ENCODE measurements around the gene ANO10. TPM values are rescaled to one million over a fixed set of nuclear protein-coding genes. Genes with fewer than 3 reads are reported as not detected.
"Not testable (repeated sequence)": the region's sequence is repeated elsewhere in the genome, so short reads cannot be mapped to it uniquely, and the experiment has no call there.

ANO10 gene
- total RNA-seq, 3 donors from 2014 or later, result 3.1 to 4.8 (median 4.7) TPM

GRCh38 chr3:43528498-43529099 is 93.2 kb downstream of the ANO10 start:
- Mint-ChIP-seq H3K9me3 (peaks cover 10% of the 10 kb centered on the region), H3K4me1 (ENCODE audit: low read depth) (no peaks in the 10 kb centered on the region), H3K36me3 (ENCODE audit: insufficient read depth) (peaks cover 9% of the 10 kb centered on the region), H3K27me3 (ENCODE audit: low read depth) (no peaks in the 10 kb centered on the region), H3K4me3 (no peak overlapping the region)
- DNase-seq (no peak), ATAC-seq (no peak)

GRCh38 chr3:43526956-43527355 is 94.9 kb downstream of the ANO10 start:
- ATAC-seq (no peak), DNase-seq (no peak)
- H3K4me3 Mint-ChIP-seq, result no peak overlapping the region
- peaks cover 9% of the 10 kb centered on the region for H3K36me3 Mint-ChIP-seq (ENCODE audit: insufficient read depth)
- no peaks in the 10 kb centered on the region for H3K27me3 Mint-ChIP-seq (ENCODE audit: low read depth)
- no peaks in the 10 kb centered on the region for H3K4me1 Mint-ChIP-seq (ENCODE audit: low read depth)
- peaks cover 10% of the 10 kb centered on the region for H3K9me3 Mint-ChIP-seq

GRCh38 chr3:43525941-43526607 is 95.7 kb downstream of the ANO10 start:
- Mint-ChIP-seq H3K36me3 (ENCODE audit: insufficient read depth) (peaks cover 12% of the 10 kb centered on the region), H3K4me3 (no peak overlapping the region), H3K9me3 (peaks cover 10% of the 10 kb centered on the region), H3K27me3 (ENCODE audit: low read depth) (no peaks in the 10 kb centered on the region), H3K4me1 (ENCODE audit: low read depth) (no peaks in the 10 kb centered on the region)
- no peak for DNase-seq
- no peak for ATAC-seq

GRCh38 chr3:43525386-43525785 is 96.4 kb downstream of the ANO10 start:
- Mint-ChIP-seq H3K4me3 (no peak overlapping the region), H3K36me3 (ENCODE audit: insufficient read depth) (peaks cover 14% of the 10 kb centered on the region), H3K9me3 (peaks cover 10% of the 10 kb centered on the region), H3K4me1 (ENCODE audit: low read depth) (no peaks in the 10 kb centered on the region), H3K27me3 (ENCODE audit: low read depth) (no peaks in the 10 kb centered on the region)
- ATAC-seq, result no peak
- DNase-seq, result no peak

- peak; percentile 77 to 80 for ATAC-seq
- Mint-ChIP-seq H3K9me3 (peaks cover 26% of the 10 kb centered on the region), H3K27me3 (ENCODE audit: low read depth) (no peaks in the 10 kb centered on the region), H3K36me3 (ENCODE audit: insufficient read depth) (peaks cover 27% of the 10 kb centered on the region), H3K4me1 (ENCODE audit: low read depth) (no peaks in the 10 kb centered on the region), H3K4me3 (no peak overlapping the region)
- no peak for DNase-seq
Measured at GRCh38 chr3:43523454-43524053, 98.3 kb downstream of the ANO10 start.

GRCh38 chr3:43522727-43523362 is 99.0 kb downstream of the ANO10 start:
- no peak overlapping the region for H3K4me3 Mint-ChIP-seq
- ATAC-seq (no peak), DNase-seq (no peak)
- no peaks in the 10 kb centered on the region for H3K4me1 Mint-ChIP-seq (ENCODE audit: low read depth)
- H3K9me3 Mint-ChIP-seq, result peaks cover 25% of the 10 kb centered on the region
- H3K27me3 Mint-ChIP-seq (ENCODE audit: low read depth), result no peaks in the 10 kb centered on the region
- peaks cover 29% of the 10 kb centered on the region for H3K36me3 Mint-ChIP-seq (ENCODE audit: insufficient read depth)

GRCh38 chr3:43521941-43522340 is 99.9 kb downstream of the ANO10 start:
- H3K4me1 Mint-ChIP-seq (ENCODE audit: low read depth), result no peaks in the 10 kb centered on the region
- H3K4me3 Mint-ChIP-seq, result no peak overlapping the region
- no peak for DNase-seq
- no peaks in the 10 kb centered on the region for H3K27me3 Mint-ChIP-seq (ENCODE audit: low read depth)
- H3K9me3 Mint-ChIP-seq, result peaks cover 25% of the 10 kb centered on the region
- peaks cover 28% of the 10 kb centered on the region for H3K36me3 Mint-ChIP-seq (ENCODE audit: insufficient read depth)
- ATAC-seq, result no peak

GRCh38 chr3:43518515-43518914 is 103.3 kb downstream of the ANO10 start:
- Mint-ChIP-seq H3K36me3 (ENCODE audit: insufficient read depth) (peaks cover 30% of the 10 kb centered on the region), H3K9me3 (peaks cover 29% of the 10 kb centered on the region)
- ATAC-seq; H3K4me3 Mint-ChIP-seq; DNase-seq; H3K27me3 Mint-ChIP-seq (ENCODE audit: low read depth); H3K4me1 Mint-ChIP-seq (ENCODE audit: low read depth): not testable (repeated sequence)

- Mint-ChIP-seq H3K27me3 (ENCODE audit: low read depth) (no peaks in the 10 kb centered on the region), H3K36me3 (ENCODE audit: insufficient read depth) (peaks cover 27% of the 10 kb centered on the region), H3K4me3 (no peak overlapping the region), H3K4me1 (ENCODE audit: low read depth) (no peaks in the 10 kb centered on the region), H3K9me3 (peaks cover 29% of the 10 kb centered on the region)
- ATAC-seq (no peak), DNase-seq (no peak)
Measured at GRCh38 chr3:43515970-43516635, 105.7 kb downstream of the ANO10 start.

GRCh38 chr3:43515208-43515917 is 106.4 kb downstream of the ANO10 start:
- ATAC-seq (peak; percentile 37 to 74), DNase-seq (no peak)
- H3K9me3 Mint-ChIP-seq, result peaks cover 29% of the 10 kb centered on the region
- H3K27me3 Mint-ChIP-seq (ENCODE audit: low read depth), result no peaks in the 10 kb centered on the region
- H3K4me3 Mint-ChIP-seq, result no peak overlapping the region
- no peaks in the 10 kb centered on the region for H3K4me1 Mint-ChIP-seq (ENCODE audit: low read depth)
- H3K36me3 Mint-ChIP-seq (ENCODE audit: insufficient read depth), result peaks cover 26% of the 10 kb centered on the region

- Mint-ChIP-seq H3K36me3 (ENCODE audit: insufficient read depth) (peaks cover 6% of the 10 kb centered on the region), H3K9me3 (peaks cover 7% of the 10 kb centered on the region), H3K4me3 (no peak overlapping the region), H3K27me3 (ENCODE audit: low read depth) (no peaks in the 10 kb centered on the region), H3K4me1 (ENCODE audit: low read depth) (no peaks in the 10 kb centered on the region)
- ATAC-seq (no peak), DNase-seq (no peak)
Measured at GRCh38 chr3:43512754-43513404, 108.9 kb downstream of the ANO10 start.

- H3K36me3 Mint-ChIP-seq (ENCODE audit: insufficient read depth), result no peaks in the 10 kb centered on the region
- no peak for DNase-seq
- no peak overlapping the region for H3K4me3 Mint-ChIP-seq
- H3K9me3 Mint-ChIP-seq, result no peaks in the 10 kb centered on the region
- H3K27me3 Mint-ChIP-seq (ENCODE audit: low read depth), result no peaks in the 10 kb centered on the region
- no peak for ATAC-seq
- peaks cover 29% of the 10 kb centered on the region for H3K4me1 Mint-ChIP-seq (ENCODE audit: low read depth)
Measured at GRCh38 chr3:43506644-43507043, 115.2 kb downstream of the ANO10 start.

GRCh38 chr3:43505351-43505750 is 116.5 kb downstream of the ANO10 start:
- no peaks in the 10 kb centered on the region for H3K36me3 Mint-ChIP-seq (ENCODE audit: insufficient read depth)
- ATAC-seq (peak; percentile 94 to 96), DNase-seq (no peak)
- H3K27me3 Mint-ChIP-seq (ENCODE audit: low read depth), result no peaks in the 10 kb centered on the region
- no peak overlapping the region for H3K4me3 Mint-ChIP-seq
- no peaks in the 10 kb centered on the region for H3K9me3 Mint-ChIP-seq
- H3K4me1 Mint-ChIP-seq (ENCODE audit: low read depth), result peaks cover 41% of the 10 kb centered on the region

All from activated T-cell treated with anti-CD3 and anti-CD28 coated beads, Interleukin-2, amount 50 U/mL, for 4 hours (primary cell).